OCI-LY1 (cell line): ENCODE measurements around the gene ZBTB45.

Experiments used
- H2AFZ ChIP-seq: fragments of 200-600 bp; sonication (generic), shearing (Covaris generic); 2 replicates; pipeline ENCODE4 v1.6.0; 2014; ENCODE audit warnings: antibody characterized with exemption, mild to moderate bottlenecking, low read length
- H3F3A ChIP-seq: fragments of 200-600 bp; sonication (generic), shearing (Covaris generic); 2 replicates; pipeline ENCODE4 v1.6.0; 2014; ENCODE audit warnings: mild to moderate bottlenecking, antibody characterized with exemption, low read length, moderate library complexity; ENCODE audit not compliant: insufficient read depth
- H3K27ac ChIP-seq: fragments of 200-600 bp; sonication (generic); 2 replicates; pipeline ENCODE4 v1.5.1; 2014; ENCODE audit warnings: low read length, mixed run types, mild to moderate bottlenecking, low read depth; ENCODE audit not compliant: poor library complexity, severe bottlenecking
- H3K27me3 ChIP-seq: fragments of 200-600 bp; sonication (generic); 2 replicates; pipeline ENCODE4 v1.6.0; 2014; ENCODE audit warnings: antibody characterized with exemption, mild to moderate bottlenecking, low read length, moderate library complexity; ENCODE audit not compliant: insufficient read depth
- H3K36me3 ChIP-seq: fragments of 200-600 bp; sonication (generic); 2 replicates; pipeline ENCODE4 v1.6.1; 2014; ENCODE audit warnings: mild to moderate bottlenecking, antibody characterized with exemption, low read length, moderate library complexity, mixed read lengths; ENCODE audit not compliant: insufficient read depth
- H3K4me1 ChIP-seq: fragments of 200-600 bp; sonication (generic); 2 replicates; pipeline ENCODE4 v1.5.1; 2014; ENCODE audit warnings: mild to moderate bottlenecking, low read length, moderate library complexity; ENCODE audit not compliant: insufficient read depth, severe bottlenecking
- H3K4me2 ChIP-seq: fragments of 200-600 bp; sonication (generic), shearing (Covaris generic); 2 replicates; pipeline ENCODE4 v1.6.1; 2014; ENCODE audit warnings: low read length
- H3K4me3 ChIP-seq: fragments of 200-600 bp; sonication (generic); 2 replicates; pipeline ENCODE4 v1.5.1; 2014; ENCODE audit warnings: low read length, low read depth, mild to moderate bottlenecking, mixed read lengths; ENCODE audit not compliant: poor library complexity, severe bottlenecking
- H3K79me2 ChIP-seq: fragments of 200-600 bp; shearing (Covaris generic); 2 replicates; pipeline ENCODE4 v1.6.1; 2016; ENCODE audit warnings: mixed run types, low read length, mixed read lengths; ENCODE audit not compliant: insufficient read depth
- H3K9ac ChIP-seq: fragments of 200-600 bp; sonication (generic), shearing (Covaris generic); 2 replicates; pipeline ENCODE4 v1.6.1; 2014; ENCODE audit warnings: mild to moderate bottlenecking, low read length, mixed read lengths
- H3K9me2 ChIP-seq: fragments of 200-600 bp; sonication (generic), shearing (Covaris generic); 2 replicates; pipeline ENCODE4 v1.6.1; 2014; ENCODE audit warnings: low read depth, mild to moderate bottlenecking, low read length, mixed read lengths
- H3K9me3 ChIP-seq: fragments of 200-600 bp; shearing (Covaris generic); 2 replicates; pipeline ENCODE4 v1.6.1; 2014; ENCODE audit warnings: low read length, mixed read lengths
- H4K20me1 ChIP-seq: fragments of 200-600 bp; sonication (generic), shearing (Covaris generic); 2 replicates; pipeline ENCODE4 v1.6.0; 2016; ENCODE audit warnings: mild to moderate bottlenecking, low read length; ENCODE audit not compliant: insufficient read depth
- CTCF ChIP-seq: fragments of 200-600 bp; sonication (generic), shearing (Covaris generic); IDR thresholded peaks from 2 replicates; pipeline ENCODE4 v1.5.1; 2017; ENCODE audit warnings: mild to moderate bottlenecking, antibody characterized with exemption, low read length, moderate library complexity, mixed read lengths
- EZH2 ChIP-seq: fragments of 200-600 bp; sonication (generic), shearing (Covaris generic); IDR thresholded peaks from 2 replicates; pipeline ENCODE4 v1.8.0; 2017; ENCODE audit warnings: borderline replicate concordance, mixed run types, mild to moderate bottlenecking, antibody characterized with exemption, low read length, moderate library complexity, mixed read lengths

The ZBTB45 gene

GRCh38 chr19:58482372-58482771 is 37.2 kb downstream of the ZBTB45 start:
- Histone ChIP-seq H3K4me3 (no peak overlapping the region), H3K9ac (no peak overlapping the region), H3K27ac (no peak overlapping the region), H3F3A (no peaks in the 10 kb centered on the region), H3K27me3 (no peaks in the 10 kb centered on the region), H3K4me2 (no peak overlapping the region), H3K9me3 (no peaks in the 10 kb centered on the region), H3K79me2 (no peaks in the 10 kb centered on the region), H3K9me2 (no peaks in the 10 kb centered on the region), H2AFZ (no peak overlapping the region), H3K36me3 (no peaks in the 10 kb centered on the region), H3K4me1 (no peaks in the 10 kb centered on the region), H4K20me1 (no peaks in the 10 kb centered on the region)
- no peak for TF ChIP-seq EZH2
- no peak for TF ChIP-seq CTCF

GRCh38 chr19:58480831-58481230 is 38.8 kb downstream of the ZBTB45 start:
- no peak overlapping the region for H3K4me2 ChIP-seq

GRCh38 chr19:58480481-58480830 is 39.2 kb downstream of the ZBTB45 start:
- no peak overlapping the region for H3K27ac ChIP-seq
- no peak overlapping the region for H3K9ac ChIP-seq
- H3K27me3 ChIP-seq = no peaks in the 10 kb centered on the region
- TF ChIP-seq CTCF (no peak), EZH2 (no peak)
- H3K4me1 ChIP-seq = peaks cover 9% of the 10 kb centered on the region
- H3F3A ChIP-seq = no peaks in the 10 kb centered on the region
- no peaks in the 10 kb centered on the region for H3K9me3 ChIP-seq
- no peak overlapping the region for H3K4me2 ChIP-seq
- no peak overlapping the region for H3K4me3 ChIP-seq
- no peaks in the 10 kb centered on the region for H4K20me1 ChIP-seq
- no peaks in the 10 kb centered on the region for H3K79me2 ChIP-seq
- H2AFZ ChIP-seq = no peak overlapping the region
- H3K9me2 ChIP-seq = no peaks in the 10 kb centered on the region
- no peaks in the 10 kb centered on the region for H3K36me3 ChIP-seq

More at GRCh38 chr19:58480831-58481230, 38.8 kb downstream of the ZBTB45 start:
- H4K20me1 ChIP-seq = no peaks in the 10 kb centered on the region
- no peaks in the 10 kb centered on the region for H3F3A ChIP-seq
- no peak overlapping the region for H3K4me3 ChIP-seq
- no peaks in the 10 kb centered on the region for H3K9me3 ChIP-seq
- no peak overlapping the region for H3K9ac ChIP-seq
- H3K79me2 ChIP-seq = no peaks in the 10 kb centered on the region
- TF ChIP-seq CTCF (no peak), EZH2 (no peak)
- peaks cover 9% of the 10 kb centered on the region for H3K4me1 ChIP-seq
- H3K36me3 ChIP-seq = no peaks in the 10 kb centered on the region
- H3K27ac ChIP-seq = no peak overlapping the region
- no peaks in the 10 kb centered on the region for H3K27me3 ChIP-seq
- no peak overlapping the region for H2AFZ ChIP-seq
- no peaks in the 10 kb centered on the region for H3K9me2 ChIP-seq
